ENCODE data around the gene PROSER3. TPM values are rescaled to one million over a fixed set of nuclear protein-coding genes. Genes with fewer than 3 reads are reported as not detected.

The PROSER3 gene
- total and polyA plus RNA-seq, 2 donors (not counting 3 experiments of a cell fraction or from before 2014, with no cell fraction given) = 18.3 to 28.3 TPM

DNA sequence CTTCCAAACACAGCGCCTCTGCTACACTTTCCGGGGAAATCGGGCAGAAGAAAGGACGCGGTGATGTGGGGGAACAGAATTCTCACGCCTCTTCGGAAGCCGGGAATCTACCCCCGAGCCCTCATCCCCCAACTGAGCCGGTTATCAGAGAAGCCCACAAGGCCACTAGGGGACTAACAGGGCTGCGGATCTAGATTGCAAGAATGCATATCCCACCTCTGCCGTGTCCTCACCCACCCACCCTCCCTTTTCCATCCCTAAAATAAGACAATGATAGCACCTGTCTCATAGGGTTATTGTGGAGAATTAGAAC, 16.8 kb upstream of the PROSER3 start:
- POLR2A ChIA-PET = interaction anchor here (1.0 kb wide), 1 partner anchor 16 kb away, joined by 3 read pairs; no protein-coding TSS in a partner anchor

More for the DNA sequence above, 16.8 kb upstream of the PROSER3 start:
- no peaks in the 10 kb centered on the region for H3K27me3 ChIP-seq (ENCODE audit: control insufficient read depth in 2 of 2, insufficient read depth in 2 of 2, low read length in 2 of 2)
- peaks cover 5 to 22% of the 10 kb centered on the region in 2 experiments for H3K36me3 ChIP-seq (ENCODE audit: control insufficient read depth in 2 of 2, extremely low read depth in 1 of 2, insufficient read depth in 2 of 2, low read length in 2 of 2)
- dilution Hi-C loops (cut with MboI; ENCODE audit: extremely low pct_ligation_motif_present, low sequenced_read_pairs) (no loop called here), intact Hi-C loops (cut with micrococcal nuclease) (loop anchor here (1.0 kb wide), 1 partner anchor 190 kb away; no protein-coding TSS in a partner anchor)
- peak overlapping the region; percentile 25 to 62 (median 62) for H3K4me3 ChIP-seq (replicated peaks in 1 of 3; ENCODE audit: insufficient read depth in 1 of 3, low read depth in 1 of 3, low read length in 3 of 3)
- H4K20me1 ChIP-seq (replicated peaks; ENCODE audit: control insufficient read depth, extremely low read depth, insufficient read depth, low read length) = no peaks in the 10 kb centered on the region
- peak overlapping the region; percentile 64 for H3K27ac ChIP-seq (ENCODE audit: insufficient read depth, low read depth, low read length)
- H3K4me1 ChIP-seq (ENCODE audit: control insufficient read depth, extremely low read depth, insufficient read depth, low read length) = peaks cover 19% of the 10 kb centered on the region
- H3K79me2 ChIP-seq (ENCODE audit: control insufficient read depth, insufficient read depth, low read length) = peaks cover 5% of the 10 kb centered on the region
- no peak for DNase-seq (ENCODE audit: low read depth, low spot score)
- CTCF ChIA-PET = interaction anchor here (0.8 to 1.6 kb wide), 5 partner anchors 13 to 190 kb away, joined by 3 to 5 read pairs (median 3); no protein-coding TSS in a partner anchor
- H2AFZ ChIP-seq (ENCODE audit: low read depth, low read length) = peak overlapping the region; percentile 97
- no peaks in the 10 kb centered on the region for H3K9me1 ChIP-seq (replicated peaks; ENCODE audit: control insufficient read depth, extremely low read depth, insufficient read depth, low read length)
- no peak for FAIRE-seq
- H3K4me2 ChIP-seq (ENCODE audit: insufficient read depth, low read length) = peak overlapping the region; percentile 85
- BruUV-seq (replicated peaks) = no TSS peak
- H3K9ac ChIP-seq (replicated peaks; ENCODE audit: extremely low read depth, insufficient read depth, low read length) = peak overlapping the region; percentile 53
- H3K9me3 ChIP-seq (replicated peaks; ENCODE audit: control insufficient read depth, insufficient read depth, low read length) = no peaks in the 10 kb centered on the region
- TF ChIP-seq GATA2 (IDR thresholded peaks at IDR 0.05; ENCODE audit: insufficient read depth, insufficient read length, low read depth, low read length) (no peak), CTCF (IDR thresholded peaks at IDR 0.05; ENCODE audit: extremely low read depth in 1 of 2, insufficient read depth in 1 of 2, low read depth in 1 of 2, low read length in 2 of 2) (peak in 1 of 2 donors; percentile 19), MYC (IDR thresholded peaks at IDR 0.05; ENCODE audit: low read depth, low read length) (no peak), FOS (IDR thresholded peaks at IDR 0.05; ENCODE audit: borderline replicate concordance, insufficient read depth, low read length) (no peak)
